Measurements from ENCODE around the gene TARP.

TARP gene

DNA sequence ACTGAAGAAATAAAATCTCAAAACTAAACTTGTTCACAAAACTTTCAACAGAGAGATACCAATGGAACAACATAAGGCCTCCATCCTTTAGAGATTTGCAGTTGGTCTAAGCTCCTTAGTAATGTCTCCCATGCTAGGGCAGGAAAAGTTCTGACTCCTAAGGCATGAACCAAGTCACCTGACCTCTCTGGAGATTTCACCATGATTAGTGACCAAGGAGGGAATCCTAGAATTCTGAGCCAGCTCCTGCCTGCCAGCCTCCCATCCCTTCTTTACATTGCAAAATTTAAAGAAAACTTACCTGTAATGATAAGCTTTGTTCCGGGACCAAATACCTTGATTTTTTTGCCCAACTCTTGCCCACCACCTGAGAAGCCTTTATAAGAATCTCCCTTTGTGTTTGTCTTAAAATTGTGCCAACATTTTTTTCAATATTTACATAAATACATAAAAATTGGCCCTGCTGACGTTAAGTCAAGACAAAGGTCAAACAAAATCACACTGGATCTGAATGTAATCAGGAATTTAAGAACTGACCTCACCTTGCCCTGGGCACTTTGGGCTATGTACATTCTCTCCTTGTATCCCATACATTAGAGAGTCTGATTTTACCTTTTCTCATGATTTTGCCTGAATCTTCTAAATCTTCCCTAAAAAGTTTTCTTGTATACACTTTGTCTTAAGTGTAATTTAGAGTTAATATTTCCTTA is at the start of gene TARP:
TARP (minus strand) TSS at position 351 of the 710 bp plus-strand sequence.
- DNase-seq, result no peak

DNA sequence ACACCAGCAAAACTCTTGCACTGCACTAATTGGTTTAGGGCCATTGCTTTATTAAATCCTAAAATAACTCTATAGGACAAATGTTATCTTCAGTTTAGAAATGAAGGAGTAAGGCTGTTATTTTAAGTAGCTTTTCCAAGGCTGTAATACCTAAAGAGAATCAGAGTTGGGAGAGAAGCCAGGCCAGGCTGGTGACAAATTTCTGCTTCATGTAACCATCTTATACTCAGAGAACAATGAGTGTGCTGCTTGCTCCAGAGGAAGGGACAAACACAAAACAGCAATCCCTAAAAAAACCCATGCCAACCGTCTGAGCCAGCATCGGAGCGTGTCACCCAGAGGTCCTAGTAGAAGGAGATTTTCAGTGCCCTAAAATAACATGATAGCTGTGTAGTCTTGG is 49.7 kb upstream of the TARP start:
- DNase-seq, result no peak

DNA sequence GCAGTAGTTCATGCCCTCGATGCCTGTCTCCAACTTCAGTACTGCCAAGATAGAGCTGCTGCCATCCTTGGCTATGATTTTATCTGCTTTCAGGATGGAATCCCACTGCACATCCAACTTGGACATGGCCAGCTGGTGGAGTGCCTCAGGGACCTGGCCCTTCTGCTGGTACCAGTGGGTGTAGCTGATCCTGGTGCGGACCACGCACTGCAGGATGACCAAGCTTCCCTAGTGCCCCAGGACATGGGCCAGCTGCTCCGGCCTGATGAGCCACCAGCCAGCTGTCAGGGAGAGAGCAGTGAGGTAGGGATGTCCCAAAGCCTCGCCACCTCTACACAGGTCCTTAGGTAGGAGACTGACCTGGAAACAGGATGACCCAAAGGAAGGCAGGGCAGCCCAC is 49.0 kb upstream of the TARP start:
- DNase-seq, result no peak

DNA sequence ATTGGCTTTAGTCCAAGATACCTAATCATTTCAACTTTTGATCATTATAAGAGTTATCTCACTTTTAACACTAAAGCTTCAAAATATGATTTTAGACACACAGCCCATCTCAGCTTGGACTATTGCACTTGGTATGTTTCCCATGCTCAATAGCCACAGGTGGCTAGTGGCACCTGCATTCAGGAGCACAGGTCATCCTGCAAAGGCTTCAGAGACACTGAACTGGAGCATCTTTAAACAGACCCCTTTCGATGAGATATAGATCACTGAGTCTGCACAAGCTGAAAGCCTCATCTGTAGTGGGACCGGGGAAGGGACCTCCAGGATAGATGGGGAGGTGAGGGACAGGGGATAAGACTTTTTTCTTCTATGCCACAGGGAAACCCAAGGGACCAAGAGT is 48.5 kb upstream of the TARP start:
- no peak for DNase-seq

DNA sequence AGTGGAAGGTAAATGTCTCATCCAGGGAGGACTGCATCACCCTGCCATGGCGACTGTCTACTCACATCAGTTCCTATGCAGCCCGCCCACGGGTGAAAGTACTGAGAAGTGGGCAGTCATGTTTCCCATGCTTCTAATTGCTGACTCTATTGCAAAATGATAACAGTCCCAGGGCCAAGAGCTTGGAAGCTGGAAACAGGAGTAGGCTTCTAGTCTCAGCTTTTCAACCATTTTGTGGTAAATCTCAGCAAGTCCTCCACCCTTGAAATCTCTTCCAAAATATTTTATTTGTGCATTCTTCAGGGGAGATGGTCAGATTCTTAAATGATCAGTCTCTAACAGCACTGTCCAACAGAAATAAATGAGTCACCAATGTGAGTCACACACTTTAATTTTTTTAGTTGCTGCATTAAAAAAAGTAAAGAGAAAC is 48.1 kb upstream of the TARP start:
- DNase-seq, result no peak

DNA sequence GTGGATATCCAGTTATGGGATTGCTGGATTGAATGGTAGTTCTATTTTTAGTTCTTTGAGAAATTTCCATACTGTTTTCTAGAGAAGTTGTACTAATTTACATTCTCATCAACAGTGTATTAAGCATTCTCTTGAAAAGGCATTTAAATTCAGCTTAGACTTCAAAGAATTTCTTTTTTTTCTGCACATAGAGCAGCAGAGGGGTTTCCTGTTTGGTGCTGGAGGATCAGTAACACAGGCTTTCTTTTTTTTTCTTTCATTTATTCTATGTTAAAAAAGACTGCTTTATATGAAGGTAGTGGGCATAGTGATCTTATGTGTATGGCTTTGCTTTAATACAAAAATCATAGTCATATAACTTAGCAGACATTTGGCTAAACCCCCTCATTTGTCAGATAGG is 47.6 kb upstream of the TARP start:
- DNase-seq, result no peak

DNA sequence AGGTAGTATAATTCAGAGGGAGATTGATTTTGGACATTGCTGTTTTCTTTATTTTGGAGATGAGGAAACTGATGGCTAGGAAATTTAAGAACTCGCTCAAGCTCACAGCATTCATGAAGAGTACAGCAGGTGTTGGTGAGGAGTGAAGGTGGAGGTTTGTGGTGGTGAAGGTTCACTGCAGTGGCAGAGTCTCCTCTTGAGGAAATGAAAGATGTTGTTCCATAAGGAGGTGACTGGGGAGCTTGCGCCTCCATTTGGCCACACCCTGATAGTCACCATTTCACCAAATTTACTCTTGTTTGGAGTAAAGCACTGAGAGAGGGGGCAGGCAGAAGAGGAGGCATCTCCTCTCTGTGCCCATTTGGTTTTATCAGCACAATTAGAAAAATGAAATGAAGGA is 46.4 kb upstream of the TARP start:
- DNase-seq, result no peak

DNA sequence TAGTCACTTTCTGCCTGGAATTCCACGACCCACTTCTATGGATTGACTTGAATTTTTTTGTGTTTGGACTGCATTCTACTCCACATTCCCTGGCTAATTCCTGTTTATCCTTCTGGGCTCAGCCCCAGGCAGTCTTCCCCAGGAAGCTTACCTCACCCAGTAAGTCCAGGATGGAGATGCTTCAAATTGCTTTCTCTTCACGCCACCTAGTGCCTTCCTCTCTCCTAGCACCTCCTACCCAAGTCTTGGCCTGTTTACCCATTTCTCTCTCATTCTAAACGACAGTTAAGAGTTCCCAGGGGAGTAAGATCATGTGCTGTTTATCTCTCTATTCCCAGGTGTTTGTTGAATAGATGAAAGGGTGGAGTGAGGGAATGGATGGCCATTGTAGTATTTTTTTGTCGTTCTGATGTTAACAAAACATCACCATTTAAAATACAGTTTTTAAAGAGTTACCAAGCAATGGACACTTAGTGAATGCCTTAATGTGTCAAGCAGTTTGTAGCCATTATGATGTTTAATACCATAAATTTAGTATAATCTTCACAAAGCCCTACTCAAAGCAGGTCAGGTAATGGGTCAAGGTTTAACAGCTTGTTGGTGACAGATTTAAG is 45.5 kb upstream of the TARP start:
- DNase-seq, result peak; percentile 55

DNA sequence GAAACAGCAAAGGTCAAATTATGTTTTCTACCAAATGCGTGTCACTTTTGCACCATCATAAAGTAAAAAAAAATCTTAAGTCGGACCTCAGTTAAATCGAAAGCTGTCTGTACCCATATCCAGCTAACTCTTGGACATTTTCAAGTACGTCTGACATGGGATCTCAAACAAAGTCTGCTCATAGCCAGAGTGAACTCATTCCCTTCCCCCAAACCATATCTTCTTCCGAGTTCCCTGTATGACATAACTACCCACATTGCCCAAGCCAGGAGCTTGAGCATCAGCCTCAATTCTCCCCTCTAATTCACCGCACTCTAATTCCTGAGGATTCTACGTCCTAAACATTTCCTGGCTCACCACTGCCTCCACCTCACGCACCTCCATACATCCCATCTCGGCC is 44.8 kb upstream of the TARP start:
- DNase-seq, result no peak

DNA sequence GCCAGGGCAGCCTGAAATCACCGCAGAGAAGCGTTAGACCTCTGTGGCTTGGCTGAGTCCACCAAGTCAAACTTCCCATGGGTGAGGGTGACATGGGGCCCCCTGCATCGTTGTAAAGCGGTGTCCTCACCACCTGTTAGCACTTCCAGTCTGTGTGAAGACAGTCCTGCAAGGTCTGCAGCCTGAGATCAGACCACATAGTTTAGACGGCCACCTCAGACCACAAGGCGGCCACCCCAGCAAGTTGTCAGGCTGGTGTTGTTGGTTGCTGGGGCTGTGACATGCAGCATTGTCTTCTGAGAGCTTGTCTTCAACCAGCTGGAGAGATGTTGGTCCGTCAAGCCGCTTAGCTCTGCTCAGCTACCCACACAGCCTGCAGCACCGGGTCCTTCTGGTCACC is 44.1 kb upstream of the TARP start:
- peak; percentile 60 for DNase-seq

DNA sequence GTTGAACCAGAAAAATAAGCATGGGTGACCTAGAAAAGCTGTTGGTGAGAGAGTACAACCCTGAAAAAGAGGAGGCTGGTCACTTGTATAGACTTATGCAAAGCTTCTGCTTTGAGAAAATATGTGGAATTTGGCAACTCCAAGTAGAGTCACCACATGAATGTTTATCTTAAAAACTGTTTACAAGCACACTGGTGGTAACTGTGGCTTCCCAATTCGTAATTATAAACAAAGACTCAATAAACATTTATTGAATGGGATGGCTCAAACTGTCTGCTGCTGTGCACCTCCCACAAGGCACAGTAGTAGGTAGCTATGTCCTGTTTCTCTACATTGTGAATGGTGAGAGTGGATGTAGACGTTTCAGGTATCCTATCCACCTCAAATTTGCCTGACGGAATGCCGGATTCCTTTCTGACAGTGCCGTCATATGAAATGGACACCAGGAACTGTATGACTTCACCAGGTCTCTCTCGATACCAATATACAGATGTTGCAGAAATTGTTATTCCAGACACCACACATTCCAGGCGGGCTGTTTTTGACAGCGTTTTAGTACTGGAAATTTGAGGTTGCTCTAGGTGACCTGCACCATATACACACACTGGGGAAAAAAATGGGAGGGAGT is 43.4 kb upstream of the TARP start:
- DNase-seq, result no peak

DNA sequence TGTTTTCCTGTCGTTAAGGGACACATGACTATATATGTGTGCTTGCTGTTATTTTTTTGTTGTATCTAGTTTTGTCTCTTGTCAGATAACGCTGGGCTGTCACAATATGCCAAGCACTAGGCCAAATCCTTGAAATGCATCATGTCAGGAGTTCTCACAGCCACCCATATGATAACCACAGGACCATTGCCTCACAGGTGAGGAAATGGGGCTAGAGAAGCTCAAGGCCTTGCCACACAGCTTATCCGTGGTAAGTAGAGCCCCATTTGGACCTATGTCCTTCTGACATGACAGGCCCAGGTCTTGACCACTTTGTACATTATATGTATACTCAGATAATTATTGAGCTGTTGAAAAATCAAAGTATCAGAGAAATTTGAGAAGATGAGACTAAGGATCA is 42.0 kb upstream of the TARP start:
- no peak for DNase-seq

DNA sequence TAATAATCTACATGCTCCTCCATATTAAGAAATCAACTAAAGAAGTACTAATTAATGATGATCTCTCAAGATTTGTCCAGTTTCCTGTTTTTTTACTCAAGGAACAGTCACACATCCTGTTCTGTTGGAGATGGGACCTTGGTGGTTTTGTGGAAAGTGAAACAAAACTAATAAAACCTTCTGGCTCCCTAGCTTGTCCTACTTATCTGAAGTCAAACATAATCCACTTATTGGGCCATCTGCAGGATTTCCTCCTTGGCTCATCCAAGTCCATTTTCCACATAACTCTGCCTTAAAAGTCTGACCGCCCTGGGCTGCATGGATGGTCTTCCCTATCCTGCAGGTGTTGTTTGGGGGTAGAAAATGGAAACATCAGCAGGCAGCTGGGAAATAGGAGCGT is 39.4 kb upstream of the TARP start:
- DNase-seq, result no peak

DNA sequence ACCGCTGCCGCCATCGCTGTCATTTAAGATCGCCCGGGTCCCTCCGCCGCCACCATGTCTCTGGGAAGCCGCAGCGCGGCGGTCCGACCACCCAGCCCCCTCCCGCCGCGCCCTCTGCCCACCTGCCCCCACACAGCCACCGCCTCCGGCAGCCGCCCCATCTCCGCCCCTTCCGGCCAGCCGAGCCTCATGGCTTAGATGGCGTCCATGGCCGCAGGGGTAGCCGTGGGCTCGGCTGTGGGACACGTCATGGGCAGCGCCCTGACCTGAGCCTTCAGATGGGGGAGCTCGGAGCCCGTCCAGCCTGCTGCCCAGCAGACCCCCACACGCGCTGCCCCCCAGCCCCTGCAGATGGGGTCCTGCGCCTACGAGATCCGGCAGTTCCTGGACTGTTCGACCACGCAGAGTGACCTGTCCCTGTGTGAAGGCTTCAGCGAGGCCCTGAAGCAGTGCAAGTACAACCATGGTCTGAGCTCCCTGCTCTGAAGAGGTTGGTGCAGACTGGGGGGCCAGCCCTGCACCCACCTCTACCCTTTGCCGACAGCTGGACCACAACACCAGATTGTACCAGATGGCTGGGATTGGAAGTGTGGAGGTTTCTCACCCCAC is 38.0 kb upstream of the TARP start:
- no peak for DNase-seq

DNA sequence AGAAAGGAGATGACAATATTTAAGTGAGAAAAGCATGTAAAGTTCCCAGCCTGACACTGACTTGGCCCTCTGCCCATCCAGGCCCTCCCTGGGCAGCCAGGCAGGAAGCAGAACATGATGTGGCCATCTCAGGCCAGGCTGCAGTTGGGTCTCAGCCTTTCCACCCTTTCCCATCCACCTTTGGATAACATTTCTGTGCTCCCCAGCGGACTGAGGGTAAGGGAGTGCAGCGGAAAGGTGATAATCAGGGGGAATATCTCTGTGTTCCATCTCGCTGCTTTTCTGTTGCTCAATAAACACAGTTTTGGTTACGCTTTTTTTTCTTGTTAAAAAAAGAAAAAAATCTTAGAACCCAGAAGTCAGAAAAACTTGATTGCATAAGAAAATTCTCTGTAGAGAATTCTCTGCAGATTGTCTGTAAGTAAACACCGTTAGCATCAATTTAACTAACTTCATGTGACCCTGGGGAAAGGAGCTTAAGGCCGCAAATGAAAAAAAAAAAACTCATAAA is 37.2 kb upstream of the TARP start:
- DNase-seq, result no peak

DNA sequence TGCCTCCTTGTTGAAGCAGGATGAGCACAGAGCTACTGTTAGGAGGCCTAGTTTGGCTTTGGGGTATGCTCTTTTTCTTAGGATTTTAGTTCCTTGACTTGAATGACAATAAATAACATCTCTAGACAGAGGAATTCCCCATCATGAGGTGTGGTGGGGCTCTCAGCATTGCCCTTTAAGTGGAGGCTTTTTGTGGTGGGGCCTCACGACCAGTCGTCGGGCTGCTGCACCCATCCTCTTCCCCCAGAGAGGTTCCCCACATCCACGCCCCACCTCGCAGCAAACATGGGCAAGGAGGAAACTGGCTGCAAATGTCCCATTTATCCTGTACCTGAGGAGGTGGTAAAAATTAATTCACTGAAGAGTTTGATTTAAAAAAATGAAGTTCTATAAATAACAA is 36.1 kb upstream of the TARP start:
- peak; percentile 42 for DNase-seq

DNA sequence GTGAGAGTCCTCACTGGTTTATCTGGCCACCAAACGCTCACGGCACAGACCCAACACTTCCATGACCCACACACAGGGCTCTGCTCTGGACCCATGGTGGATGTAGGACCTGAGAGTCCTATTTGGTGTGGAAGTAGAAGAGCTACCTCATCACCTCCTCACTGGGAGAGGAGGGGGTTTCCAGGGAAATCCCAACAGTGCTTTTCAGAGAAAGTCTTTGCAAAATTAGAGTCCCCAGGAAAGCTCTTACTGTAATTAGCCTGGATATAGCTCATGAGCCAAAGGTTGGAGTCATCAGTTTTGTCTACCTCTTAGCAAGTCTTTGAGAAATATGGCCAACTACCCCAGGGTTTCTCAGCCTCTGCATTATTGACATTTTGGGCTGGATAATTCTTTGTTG is 34.7 kb upstream of the TARP start:
- DNase-seq, result no peak

DNA sequence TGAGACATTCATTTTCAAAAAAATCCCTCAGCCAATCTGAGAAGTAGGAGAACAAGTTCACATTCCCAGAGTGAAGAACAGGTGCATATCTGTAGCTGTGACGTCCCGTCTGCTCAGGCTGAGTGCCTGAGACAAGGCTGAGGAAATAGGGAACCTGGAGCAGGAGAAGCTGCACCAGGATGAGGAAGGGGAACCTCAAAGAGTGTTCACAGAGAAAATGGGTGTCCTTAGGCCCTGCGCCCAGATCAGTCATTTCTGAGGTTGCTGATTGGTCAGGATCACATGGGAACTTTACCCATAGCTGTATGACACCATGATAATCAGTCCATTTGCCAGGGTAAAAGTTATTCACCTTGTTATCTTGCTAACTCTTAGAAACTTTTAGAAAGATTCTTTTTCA is 34.2 kb upstream of the TARP start:
- DNase-seq, result no peak

DNA sequence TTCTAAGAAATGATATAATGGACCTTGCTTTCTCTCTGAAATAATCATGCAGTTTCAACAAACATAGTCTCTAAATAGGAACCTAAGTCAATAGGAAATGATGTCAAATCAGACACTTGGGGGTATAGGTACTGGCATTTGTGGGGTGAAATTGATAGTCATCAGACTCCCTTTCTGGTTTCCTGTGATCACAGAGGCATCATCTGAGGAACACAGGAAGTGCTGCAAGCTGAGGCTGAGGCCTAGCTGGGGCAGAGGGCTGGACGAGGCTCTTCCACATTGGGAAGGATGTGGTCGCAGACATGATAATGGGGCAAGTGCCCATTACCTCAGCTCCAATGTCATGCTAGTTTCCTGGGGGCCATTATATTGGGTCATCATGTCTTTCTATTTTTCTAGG is 33.5 kb upstream of the TARP start:
- DNase-seq, result peak; percentile 63

DNA sequence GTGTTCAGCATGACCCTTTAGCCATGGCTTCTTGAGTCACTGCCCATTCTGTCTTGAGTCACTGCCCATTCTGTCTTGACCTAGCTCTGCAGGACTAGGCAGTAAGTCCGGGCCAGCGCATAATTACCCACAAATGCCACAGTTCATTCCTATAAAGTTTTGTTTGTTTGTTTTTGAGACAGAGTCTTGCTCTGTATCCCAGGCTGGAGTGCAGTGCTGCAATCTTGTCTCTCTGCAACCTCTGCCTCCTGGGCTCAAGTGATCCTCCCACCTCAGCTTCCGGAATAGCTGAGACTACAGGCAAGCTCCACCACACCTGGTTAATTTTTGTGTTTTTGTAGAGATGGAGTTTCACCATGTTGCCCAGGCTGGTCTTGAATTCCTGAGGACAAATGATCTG is 32.7 kb upstream of the TARP start:
- no peak for DNase-seq

DNA sequence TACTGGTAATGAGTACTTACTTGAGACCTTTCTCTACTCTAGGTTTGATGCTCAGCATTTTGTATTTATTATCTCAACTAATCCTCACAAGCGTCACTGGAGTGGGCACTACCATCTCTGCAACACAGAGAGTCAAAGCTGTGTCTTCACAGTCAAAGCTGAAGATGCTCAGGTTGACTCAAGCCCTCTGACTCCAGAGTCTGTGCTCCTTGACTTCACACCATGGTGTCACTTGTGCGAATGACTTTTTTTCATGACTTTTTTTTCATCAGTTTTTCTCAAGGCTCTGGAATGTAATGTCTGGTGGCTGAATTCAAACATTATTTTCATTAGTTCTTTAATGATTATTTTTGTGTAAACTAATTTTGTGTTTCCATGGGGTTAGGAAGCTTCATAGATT is 30.4 kb upstream of the TARP start:
- no peak for DNase-seq

DNA sequence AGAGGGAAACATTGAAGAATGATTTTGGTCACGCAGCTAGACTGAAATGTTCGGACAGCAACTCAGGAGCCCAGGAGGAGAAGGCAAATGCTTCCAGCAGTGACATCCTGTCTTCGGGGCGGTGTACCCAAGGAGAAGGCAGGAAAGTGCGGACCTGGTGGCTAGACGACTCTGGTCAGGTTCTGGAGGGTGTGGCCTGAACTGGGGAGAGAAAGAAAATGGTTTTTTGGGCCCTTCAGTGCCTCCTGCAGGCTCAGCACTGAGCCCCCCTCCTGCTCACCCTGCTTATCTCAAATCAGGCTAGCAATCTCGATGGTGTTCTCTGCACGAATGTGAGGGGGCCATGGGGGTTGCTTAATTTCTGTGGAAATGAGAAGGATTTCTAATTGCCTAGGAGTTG is 26.7 kb upstream of the TARP start:
- no peak for DNase-seq

DNA sequence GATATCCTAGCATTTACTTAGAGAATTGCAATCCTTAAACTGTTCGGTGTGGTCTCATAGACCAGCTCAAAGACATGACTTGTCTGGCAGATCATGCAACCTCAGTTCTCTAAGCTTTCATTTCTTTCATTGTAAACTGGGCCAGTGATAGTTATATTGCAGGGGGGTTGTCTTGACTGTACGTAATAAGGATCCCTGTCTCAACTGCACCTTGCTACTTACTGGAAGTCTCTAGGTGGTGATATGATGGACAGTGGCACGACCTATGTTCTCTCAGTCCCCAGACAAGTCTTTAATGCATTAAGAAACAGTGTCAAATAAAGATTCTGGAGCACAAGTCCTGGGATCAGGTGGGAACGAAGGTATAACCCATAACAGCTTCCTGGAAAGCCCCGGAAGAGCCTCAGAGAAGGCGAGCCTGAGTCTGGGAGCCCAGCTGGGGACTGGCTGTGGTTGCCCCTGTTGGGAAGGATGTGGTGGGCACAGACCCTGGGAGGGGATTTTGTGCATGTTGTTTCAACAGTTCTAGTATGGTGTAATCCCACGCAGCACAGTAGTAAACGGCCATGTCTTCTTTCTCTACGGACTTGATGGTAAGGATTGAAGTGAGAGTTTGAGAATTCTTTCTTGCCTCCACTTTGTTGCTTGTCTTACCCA is 26.0 kb upstream of the TARP start:
- DNase-seq, result no peak

Data from CD4-positive, alpha-beta T cell treated with Interleukin-10 for 1 hour (primary cell).